Activated CD4-positive, alpha-beta T cell treated with anti-CD3 and anti-CD28 coated beads for 4 hours (primary cell): ENCODE data around the gene GNAT1.

ENCODE experiments used
- DNase-seq, 2 donors: peaks; one replicate each; pipeline ENCODE4 v3.0.0-alpha.2; 2020

GNAT1 gene

DNA sequence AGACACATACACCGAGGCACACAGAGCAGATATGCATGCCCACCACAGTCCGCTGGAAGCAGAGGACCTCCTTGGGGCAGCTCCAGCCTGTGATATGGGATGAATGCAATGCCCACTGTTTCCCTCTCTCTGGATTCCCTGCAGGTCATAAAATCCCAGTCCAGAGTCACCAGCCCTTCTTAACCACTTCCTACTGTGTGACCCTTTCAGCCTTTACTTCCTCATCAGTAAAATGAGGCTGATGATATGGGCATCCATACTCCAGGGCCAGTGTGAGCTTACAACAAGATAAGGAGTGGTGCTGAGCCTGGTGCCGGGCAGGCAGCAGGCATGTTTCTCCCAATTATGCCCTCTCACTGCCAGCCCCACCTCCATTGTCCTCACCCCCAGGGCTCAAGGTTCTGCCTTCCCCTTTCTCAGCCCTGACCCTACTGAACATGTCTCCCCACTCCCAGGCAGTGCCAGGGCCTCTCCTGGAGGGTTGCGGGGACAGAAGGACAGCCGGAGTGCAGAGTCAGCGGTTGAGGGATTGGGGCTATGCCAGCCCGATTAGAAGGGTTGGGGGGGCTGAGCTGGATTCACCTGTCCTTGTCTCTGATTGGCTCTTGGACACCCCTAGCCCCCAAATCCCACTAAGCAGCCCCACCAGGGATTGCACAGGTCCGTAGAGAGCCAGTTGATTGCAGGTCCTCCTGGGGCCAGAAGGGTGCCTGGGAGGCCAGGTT lies at the start of gene GNAT1:
TSS of gene GNAT1 (plus strand) at position 675 of the 725 bp plus-strand sequence. CDS start 116 bp downstream, outside the sequence.
- DNase-seq, result no peak

DNA sequence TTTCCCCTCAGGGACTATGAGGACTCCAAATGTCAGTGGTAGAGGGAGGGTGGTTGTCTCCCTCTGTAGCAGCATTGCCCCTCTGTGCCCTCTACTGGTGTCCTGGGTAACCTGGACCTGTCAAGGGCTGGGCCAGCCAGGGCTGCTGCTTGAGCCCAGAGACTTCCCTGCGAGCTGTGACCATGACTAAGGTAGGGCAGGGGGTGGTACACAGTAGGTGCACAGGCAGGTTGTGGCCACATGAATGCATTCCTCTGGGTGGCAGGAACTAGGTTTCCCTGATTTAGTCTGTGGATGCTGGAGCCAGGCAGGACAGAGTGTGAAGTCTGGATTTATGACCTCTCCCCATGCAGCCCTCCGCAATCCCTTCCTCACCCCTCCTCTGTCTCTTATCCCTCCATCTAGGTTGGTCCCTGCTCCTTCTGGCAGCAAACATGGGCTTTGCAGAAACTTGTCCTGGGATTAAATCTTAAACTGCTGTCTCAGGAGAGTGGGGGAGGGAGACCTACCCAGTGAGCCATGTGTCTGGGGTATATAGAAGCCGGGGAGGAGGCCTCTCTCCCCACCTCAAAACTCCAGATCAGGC lies 45.0 kb upstream of the GNAT1 start:
- no peak for DNase-seq

- DNase-seq, result no peak
Observed at GRCh38 chr3:50147016-50147415, 44.4 kb upstream of the GNAT1 start.

DNA sequence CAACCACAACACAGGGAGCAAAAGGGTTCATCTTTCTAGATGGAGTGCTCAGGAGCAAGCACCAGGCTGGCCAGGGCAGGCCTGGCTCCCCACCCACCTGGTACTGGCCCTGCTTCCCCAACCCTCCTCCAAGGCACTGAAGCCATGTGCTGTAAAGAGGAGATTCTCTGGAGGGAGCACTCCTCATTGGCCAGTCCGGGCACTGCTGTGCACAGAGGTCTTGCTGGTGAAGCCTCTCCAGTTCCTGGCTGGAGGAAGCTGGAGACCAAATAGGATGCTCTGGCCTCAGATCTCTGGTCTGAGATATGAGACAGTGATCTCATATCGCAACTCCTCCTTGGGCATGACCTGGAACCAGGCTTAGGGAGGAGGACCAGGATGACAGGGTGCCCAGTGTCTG lies 44.0 kb upstream of the GNAT1 start:
- DNase-seq, result no peak

DNA sequence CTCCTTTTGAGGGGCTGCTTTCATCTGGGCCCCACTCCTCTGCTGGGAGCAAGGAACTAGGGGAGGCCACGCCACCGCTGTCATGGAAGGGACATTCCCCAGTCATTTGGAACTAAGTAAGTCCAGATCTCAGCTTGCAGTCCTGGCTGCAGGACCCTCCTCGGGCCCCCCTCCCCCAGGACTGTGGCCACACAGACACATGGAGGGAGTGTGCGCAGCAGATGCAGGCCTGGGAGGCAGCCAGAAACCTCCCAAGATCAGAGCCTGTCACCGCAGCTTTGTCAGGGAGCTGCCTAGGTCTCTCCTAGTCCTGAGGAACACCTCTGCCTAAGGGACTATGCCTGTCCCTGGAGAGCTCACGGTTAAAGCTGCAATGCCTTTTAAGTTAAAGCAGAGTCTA lies 43.5 kb upstream of the GNAT1 start:
- DNase-seq, result no peak

- DNase-seq, result no peak
Observed at GRCh38 chr3:50150404-50150750, 41.0 kb upstream of the GNAT1 start.

- no peak for DNase-seq
Observed at GRCh38 chr3:50150863-50151686, 40.3 kb upstream of the GNAT1 start.

- DNase-seq, result no peak
Observed at GRCh38 chr3:50151728-50152127, 39.7 kb upstream of the GNAT1 start.

DNA sequence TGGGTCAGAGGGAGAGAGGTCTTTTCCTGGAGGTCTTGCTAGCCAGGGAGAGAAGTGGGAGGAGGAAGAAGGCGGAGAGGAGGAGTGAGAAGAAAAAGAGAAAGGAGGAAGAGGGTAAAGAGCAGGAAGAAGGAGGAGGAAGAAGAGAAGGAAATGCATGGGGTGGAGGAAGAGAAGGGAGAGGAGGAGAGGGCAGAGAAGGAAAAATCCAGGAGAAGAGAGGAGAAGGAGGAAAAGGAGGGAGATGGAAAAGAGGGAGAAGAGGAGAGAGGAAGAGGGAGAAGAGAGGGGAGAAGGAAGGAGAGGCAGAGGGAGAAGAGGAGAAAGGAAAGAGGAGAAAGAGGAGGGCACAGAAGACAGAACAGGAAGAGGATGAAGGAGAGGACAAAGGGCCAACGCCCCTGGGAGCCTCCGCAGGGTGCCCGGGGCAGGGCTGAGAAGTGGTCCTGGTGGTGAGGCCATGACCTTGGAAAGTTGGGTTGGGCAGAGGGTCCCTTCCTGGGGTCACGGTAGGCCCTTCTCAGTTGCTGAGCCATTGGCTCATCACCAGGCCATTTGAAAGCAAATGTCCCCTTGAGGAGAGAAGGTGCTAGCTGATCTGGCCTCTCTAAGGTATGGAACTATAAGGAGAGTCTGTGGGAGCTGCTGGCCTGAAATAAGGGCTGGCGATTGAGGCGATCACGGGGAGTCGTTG lies 37.5 kb upstream of the GNAT1 start:
- no peak for DNase-seq

DNA sequence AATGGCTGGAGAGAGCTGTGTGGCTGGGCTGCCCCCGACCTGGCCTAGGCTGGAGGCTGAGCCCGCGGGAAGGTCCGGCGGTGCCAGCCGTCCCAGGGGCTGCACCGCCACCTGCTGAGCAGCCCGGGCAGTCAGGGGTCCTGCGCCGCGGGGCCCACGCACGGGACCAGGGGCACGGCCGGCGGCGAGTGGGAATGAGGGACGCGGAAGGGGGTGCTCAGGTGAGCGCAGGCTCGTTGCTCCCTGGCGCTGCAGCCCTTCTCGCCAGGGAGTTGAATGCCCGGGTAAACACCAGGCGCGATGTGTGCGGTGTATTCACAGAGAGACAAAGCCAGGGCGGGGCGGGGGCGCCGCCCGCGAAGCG lies 37.0 kb upstream of the GNAT1 start:
- DNase-seq, result no peak

DNA sequence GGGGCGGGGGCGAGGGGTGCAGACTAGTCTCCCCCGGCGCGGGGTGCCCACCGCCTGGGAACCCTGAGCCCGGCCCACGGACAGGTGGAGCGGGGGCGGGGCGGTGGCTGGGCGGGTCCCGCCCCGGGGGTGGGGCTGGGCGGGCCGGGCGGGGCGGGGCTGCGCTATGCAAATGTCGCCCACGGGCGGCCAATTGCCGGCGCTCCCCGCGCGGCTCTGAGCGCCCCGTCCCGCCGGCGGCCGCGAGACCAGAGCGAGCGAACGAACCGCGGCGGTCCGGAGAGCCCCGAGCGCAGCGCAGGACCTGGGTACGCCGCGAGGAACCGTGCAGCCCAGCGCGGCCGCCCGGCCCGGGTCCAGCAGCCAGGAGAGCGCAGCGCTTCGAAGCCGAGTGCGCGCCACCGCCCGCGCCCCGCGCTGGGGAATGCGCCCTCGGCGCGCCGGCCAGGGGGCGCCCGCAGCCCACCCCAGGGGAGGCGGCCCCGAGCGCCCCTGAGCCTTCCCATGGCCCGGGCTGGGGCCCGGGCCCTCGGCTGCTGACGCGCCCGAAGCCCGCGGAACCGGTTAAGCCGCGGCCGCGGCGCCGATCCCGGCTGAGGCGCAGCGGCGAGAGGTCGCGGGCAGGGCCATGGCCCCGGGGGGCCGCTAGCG lies 36.4 kb upstream of the GNAT1 start, which contains the start of gene SEMA3F:
TSS of gene SEMA3F (plus strand) at position 485 of the 651 bp plus-strand sequence. CDS start 4,299 bp downstream, outside the sequence.
- peak; percentile 59 to 73 for DNase-seq

DNA sequence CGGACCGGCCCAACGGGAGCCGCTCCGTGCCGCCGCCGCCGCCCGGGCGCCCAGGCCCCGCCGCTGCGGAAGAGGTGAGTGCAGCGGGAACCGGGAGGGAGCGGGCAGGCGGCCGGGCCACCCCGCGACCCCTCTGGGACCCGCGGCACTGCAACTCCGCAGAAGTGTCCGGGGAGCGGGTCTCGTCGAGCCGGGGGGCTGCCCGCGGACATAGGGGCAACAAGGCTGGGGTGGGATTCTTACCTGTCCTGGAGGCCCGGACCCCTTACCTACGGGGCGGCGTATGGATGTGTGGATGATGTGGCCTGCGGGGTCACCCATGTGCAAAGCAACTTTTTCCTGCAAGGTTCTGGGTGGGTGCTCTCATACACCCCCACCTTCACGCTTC lies 35.9 kb upstream of the GNAT1 start:
- DNase-seq, result no peak

DNA sequence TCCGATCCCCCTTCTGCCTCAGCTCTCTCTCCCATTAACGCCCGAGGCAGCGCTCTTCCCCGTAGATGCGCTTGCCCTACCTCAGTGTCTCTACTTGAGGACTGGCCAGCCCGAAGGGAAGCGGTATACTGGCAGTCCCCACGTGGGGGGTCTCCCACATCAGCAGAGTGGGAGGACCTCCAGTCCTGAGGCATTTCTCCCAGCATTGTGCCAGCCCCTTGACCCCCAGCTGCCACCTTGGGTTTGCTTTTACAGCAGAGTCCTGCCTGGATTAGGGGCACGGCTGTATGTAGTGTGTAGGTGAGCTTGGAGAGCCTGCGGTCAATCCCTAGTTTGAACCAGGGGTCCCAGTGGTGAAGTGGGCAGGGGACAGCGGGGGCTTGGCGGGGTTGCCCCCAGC lies 35.5 kb upstream of the GNAT1 start:
- DNase-seq, result no peak

DNA sequence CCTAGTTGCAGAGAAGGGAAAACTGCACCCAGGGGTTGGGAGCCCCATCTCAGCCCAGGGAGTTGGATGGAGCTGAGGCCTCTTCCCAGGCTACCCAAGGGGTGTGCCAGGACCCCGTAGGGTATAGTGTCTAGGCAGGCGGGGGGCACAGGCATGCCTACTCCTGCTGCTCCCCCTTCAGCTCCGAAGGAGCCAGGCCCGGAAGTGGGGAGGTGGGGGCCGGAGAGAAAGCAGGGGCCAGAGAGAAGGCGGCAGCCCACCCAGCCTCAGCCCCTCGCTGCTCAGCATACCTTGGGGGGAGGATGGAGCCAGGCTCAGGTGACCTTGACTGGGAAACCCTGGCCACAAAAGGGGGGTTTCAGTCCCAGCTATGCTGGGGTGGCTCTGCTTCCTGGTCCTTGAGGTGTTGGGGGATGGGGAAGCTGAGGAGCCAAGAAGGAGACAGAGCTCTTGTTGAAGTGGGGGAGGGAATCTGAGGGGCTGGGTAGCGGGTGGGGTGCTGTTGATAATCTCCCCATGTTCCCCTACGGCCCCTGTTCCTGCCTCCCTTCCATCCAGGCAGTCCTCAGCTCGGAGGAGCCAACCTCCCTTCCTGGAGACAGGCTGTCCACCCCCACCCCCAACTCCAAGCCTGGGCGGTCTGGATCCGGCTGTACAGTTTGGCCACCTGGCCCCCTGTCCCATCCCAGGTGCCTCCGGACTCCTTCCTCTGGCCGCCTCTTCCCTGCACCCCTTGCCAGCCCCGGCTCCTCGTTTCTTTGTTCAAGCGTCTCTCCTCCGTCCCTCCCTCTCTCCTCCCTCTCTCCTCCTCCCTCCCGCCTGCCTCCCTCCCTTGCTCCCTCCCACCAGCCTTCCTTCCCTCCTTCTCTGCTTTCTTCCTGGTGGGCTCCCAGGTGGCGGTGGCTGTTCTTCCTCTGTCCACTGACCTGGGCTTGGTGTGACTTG lies 34.6 kb upstream of the GNAT1 start:
- no peak for DNase-seq

DNA sequence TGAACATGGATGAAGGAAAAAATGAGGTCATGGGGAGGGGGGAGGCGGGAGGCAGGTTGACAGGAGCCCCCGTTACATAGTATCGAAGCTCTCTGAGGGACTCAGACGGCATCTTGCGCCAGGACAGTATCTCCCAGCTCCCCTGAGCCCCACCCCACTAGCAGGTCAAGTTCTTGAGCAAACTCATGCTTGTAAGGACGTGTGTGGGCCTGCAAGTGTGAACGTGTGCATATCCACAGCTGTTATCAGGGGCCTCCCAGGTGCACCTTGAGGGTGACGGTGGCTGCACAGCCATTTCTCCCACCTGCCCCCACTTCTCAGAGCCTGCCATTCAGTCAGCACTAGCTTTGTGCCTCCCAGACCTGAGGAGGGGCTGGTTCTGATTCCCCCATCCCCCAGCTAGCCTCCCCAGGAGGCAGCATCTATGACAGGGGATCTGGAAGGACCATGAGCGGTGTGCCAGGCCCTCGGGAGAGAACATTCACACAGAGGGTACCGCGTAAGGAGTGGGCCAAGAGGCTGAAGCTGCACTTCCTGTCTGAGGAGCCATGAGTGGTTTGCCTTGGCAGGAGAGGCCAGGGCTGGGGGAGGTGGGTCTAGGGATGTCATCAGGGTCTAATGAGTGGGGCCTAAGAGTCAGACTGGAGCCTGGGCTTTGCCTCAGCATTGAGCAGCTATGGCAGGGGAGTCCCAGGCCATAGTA lies 33.4 kb upstream of the GNAT1 start:
- no peak for DNase-seq

GRCh38 chr3:50158530-50159146 lies 32.8 kb upstream of the GNAT1 start:
- no peak for DNase-seq

GRCh38 chr3:50160561-50160983 lies 30.8 kb upstream of the GNAT1 start:
- no peak for DNase-seq

DNA sequence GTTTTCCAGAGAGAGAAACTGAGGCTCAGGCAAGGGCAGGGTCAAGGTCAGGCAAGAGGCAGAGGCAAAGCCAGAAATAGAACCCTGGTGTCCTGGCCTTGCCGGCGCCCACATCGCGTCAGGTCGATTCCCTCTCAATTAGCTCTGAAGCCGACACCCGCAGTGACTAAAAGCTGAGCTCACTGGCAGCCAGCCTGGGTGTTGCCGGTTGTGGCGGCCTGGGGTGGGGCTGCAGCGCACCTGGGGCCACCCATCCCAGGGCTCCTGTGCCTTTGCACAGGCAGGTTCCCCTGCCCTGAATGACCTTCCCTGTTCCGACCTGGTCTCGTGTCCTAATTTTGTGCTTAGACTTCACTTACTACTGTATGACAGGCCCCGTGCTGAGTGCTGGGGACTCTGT lies 30.1 kb upstream of the GNAT1 start:
- no peak for DNase-seq

- DNase-seq, result no peak
Observed at GRCh38 chr3:50162034-50162883, 29.2 kb upstream of the GNAT1 start.
